MM.1S (cell line): ENCODE measurements around the gene IL1A.

Source experiments
- EZH2phosphoT487 ChIP-seq: fragments of 300-600 bp; sonication (generic); IDR thresholded peaks from 2 replicates; pipeline ENCODE4 v1.6.1; 2018; ENCODE audit warnings: antibody characterized with exemption, low read length
- TF ChIP-seq, protein P1 (sequence below): fragments of 300-600 bp; sonication (generic); IDR thresholded peaks from 2 replicates; pipeline ENCODE4 v1.5.1; 2016; ENCODE audit warnings: antibody characterized with exemption, low read length, mixed read lengths

DNA sequence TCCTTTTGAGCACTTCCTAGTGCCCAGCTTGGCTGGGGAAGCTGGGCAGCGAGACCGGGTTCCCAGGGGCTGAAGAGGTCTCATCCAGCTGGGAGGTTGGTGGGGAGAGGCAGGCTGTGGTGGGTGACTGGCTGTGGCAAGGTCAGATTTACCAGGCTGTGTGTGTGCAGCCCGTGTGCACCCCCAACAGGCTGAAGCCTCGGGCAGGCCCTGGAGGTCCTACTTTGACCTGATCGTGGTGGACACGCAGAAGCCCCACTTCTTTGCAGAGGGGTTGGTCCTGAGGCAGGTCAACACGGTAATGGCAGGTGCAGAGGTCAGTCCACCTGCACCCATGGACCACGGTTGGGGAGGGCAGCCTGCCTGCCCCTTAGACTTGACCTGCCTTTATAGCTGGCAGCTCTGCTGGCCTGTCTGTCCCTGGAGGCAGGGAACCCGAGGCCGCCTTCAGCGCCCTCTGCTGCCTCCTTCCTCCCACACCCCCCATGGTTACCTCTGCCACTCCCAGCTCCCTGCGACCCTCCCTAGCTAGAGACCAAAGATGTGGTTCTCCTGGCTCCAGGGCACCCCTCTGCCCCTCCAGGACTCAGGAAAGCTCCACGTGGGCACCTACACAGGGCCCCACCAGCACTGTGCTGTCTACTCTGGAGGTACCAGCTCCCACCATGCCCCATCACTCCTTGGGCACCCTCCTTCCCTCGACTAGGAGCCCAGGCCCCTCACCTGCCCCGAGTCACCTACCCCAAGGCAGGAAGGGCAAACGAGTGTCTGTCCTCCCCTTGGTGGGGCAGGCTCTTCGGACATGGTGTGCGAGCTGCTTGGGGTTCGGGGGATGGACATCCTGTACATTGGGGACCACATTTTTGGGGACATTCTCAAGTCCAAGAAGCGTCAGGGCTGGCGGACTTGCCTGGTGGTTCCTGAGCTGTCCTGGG lies 59.4 kb downstream of the IL1A start:
- TF ChIP-seq, protein P1, sequence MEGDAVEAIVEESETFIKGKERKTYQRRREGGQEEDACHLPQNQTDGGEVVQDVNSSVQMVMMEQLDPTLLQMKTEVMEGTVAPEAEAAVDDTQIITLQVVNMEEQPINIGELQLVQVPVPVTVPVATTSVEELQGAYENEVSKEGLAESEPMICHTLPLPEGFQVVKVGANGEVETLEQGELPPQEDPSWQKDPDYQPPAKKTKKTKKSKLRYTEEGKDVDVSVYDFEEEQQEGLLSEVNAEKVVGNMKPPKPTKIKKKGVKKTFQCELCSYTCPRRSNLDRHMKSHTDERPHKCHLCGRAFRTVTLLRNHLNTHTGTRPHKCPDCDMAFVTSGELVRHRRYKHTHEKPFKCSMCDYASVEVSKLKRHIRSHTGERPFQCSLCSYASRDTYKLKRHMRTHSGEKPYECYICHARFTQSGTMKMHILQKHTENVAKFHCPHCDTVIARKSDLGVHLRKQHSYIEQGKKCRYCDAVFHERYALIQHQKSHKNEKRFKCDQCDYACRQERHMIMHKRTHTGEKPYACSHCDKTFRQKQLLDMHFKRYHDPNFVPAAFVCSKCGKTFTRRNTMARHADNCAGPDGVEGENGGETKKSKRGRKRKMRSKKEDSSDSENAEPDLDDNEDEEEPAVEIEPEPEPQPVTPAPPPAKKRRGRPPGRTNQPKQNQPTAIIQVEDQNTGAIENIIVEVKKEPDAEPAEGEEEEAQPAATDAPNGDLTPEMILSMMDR: peak; percentile 5; the same call in 1 of the 2 replicates
- no peak for TF ChIP-seq EZH2phosphoT487
